ENCODE measurements around the gene TLR8. TPM values are rescaled to one million over a fixed set of nuclear protein-coding genes. Genes with fewer than 3 reads are reported as not detected.
"Not testable (repeated sequence)": the region's sequence is repeated elsewhere in the genome, so short reads cannot be mapped to it uniquely, and the experiment has no call there.

The TLR8 gene
- total RNA-seq, 8 experiments from 2014 or later = 0.04 to 0.56 (median 0.09) TPM; not detected in 3

DNA sequence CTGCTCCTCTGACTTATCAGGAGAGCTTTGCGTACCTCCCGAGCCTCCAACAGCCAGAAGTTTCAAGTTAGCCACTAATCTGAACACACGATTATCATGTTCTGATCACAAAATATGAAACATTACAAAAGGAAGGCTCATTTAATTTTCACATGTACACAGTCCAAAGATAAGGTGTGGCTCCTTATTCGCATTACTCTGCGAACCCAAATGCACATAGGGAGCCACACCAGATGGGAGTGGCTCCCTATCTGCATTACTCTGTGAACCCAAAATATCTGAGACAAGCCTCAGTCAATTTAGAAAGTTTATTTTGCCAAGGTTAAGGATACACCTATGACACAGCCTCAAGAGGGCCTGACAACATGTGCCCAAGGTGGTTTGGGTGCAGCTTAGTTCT, 28.4 kb downstream of the TLR8 start:
- WGBS, 10 experiments = 20 to 91% (median 67%) methylated on average over 3 to 5 of the region's 5 CpGs; no CpG with 5 or more reads in 6 of the 10 experiments
- no peak overlapping the region for H3K27ac ChIP-seq

DNA sequence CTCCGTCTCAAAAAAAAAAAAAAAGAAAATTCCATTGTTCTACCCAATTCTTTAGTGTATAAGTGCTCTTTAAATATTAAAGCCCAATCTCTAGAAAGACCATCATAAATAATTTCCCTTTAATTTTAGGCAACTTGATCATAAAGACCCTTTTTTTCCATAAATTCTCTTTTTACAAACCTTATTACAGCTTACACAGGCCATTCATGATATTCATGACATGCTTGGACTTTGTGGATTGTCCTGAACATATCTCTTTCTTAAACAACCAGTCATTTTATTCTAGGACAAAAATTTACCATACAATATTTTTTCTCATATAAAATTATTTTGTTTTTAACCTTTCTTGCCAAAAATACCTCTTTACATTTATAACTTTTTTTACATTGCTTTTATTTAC, 30.5 kb downstream of the TLR8 start:
- Histone ChIP-seq H3K4me3 (no peak overlapping the region), H3K4me1 (replicated peaks in 1 of 2) (no peaks in the 10 kb centered on the region), H3K27ac (no peak overlapping the region)
- WGBS, 10 experiments = 83 to 86% methylated on average over 1 of the region's 1 CpG; no CpG with 5 or more reads in 8 of the 10 experiments
- no peak for ATAC-seq (replicated peaks in 6 of 8)
- in situ Hi-C loops (cut with MboI; ENCODE audit: low pct_unique_long_range_greater_than_20kb in 2 of 9, low sequenced_read_pairs in 9 of 9, unreplicated experiment in 9 of 9) = no loop called here

More for the DNA sequence above, 28.4 kb downstream of the TLR8 start:
- H3K4me1 ChIP-seq (replicated peaks in 1 of 2) = no peaks in the 10 kb centered on the region
- in situ Hi-C loops (cut with MboI; ENCODE audit: low pct_unique_long_range_greater_than_20kb in 2 of 9, low sequenced_read_pairs in 9 of 9, unreplicated experiment in 9 of 9) = no loop called here
- H3K4me3 ChIP-seq = no peak overlapping the region
- peak in 3 of 8 experiments; percentile 58 to 93 (median 69) for ATAC-seq (replicated peaks in 6 of 8)

DNA sequence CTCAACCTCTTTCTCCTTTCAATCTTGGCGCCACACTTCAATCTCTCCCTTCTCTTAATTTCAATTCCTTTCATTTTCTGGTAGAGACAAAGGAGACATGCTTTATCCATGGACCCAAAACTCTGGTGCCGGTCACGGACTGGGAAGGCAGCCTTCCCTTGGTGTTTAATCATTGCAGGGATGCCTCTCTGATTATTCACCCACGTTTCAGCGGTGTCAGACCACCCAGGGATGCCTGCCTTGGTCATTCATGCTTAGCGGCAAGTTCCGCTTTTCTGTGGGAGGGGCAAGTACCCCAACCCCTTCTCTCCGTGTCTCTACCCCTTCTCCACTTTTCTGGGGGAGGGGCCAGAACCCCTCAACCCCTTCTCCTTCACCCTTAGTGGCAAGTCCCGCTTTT, 34.1 kb downstream of the TLR8 start:
- H3K4me3 ChIP-seq; H3K27ac ChIP-seq; ATAC-seq (replicated peaks in 6 of 8); H3K4me1 ChIP-seq (replicated peaks in 1 of 2); in situ Hi-C loops (cut with MboI; ENCODE audit: low pct_unique_long_range_greater_than_20kb in 2 of 9, low sequenced_read_pairs in 9 of 9, unreplicated experiment in 9 of 9): not testable (repeated sequence)
- 20 to 70% methylated on average over 1 to 2 of the region's 9 CpGs; no CpG with 5 or more reads in 8 of the 10 experiments for WGBS, 10 experiments

DNA sequence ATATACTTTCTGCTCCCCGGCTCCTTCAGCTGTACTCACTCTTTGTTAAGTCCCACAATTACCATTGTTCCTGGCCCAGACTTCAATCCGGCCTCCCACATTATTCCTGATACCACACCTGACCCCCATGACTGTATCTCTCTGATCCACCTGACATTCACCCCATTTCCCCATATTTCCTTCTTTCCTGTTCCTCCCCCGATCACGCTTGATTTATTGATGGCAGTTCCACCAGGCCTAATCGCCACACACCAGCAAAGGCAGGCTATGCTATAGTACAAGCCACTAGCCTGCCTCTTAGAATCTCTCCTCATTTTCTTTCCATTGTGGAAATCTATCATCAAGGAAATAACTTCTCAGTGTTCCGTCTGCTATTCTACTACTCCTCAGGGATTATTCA, 37.2 kb downstream of the TLR8 start:
- H3K27ac ChIP-seq; in situ Hi-C loops (cut with MboI; ENCODE audit: low pct_unique_long_range_greater_than_20kb in 2 of 9, low sequenced_read_pairs in 9 of 9, unreplicated experiment in 9 of 9); H3K4me1 ChIP-seq (replicated peaks in 1 of 2); H3K4me3 ChIP-seq; ATAC-seq (replicated peaks in 6 of 8): not testable (repeated sequence)
- WGBS, 10 experiments = no CpG with 5 or more reads among the region's 6 CpGs

DNA sequence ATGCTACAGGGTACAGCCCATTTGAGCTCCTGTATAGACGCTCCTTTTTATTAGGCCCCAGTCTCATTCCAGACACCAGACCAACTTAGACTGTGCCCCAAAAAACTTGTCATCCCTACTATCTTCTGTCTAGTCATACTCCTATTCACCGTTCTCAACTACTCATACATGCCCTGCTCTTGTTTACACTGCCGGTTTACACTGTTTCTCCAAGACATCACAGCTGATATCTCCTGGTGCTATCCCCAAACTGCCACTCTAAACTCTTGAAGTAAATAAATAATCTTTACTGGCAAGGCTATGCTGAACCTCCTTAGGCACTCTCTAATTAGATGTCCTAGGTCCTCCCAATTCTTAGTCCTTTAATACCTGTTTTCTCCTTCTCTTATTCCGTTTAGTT, 38.0 kb downstream of the TLR8 start:
- H3K27ac ChIP-seq; H3K4me3 ChIP-seq; ATAC-seq (replicated peaks in 6 of 8); H3K4me1 ChIP-seq (replicated peaks in 1 of 2); in situ Hi-C loops (cut with MboI; ENCODE audit: low pct_unique_long_range_greater_than_20kb in 2 of 9, low sequenced_read_pairs in 9 of 9, unreplicated experiment in 9 of 9): not testable (repeated sequence)
- 80 to 83% methylated on average over 1 of the region's 4 CpGs; no CpG with 5 or more reads in 8 of the 10 experiments for WGBS, 10 experiments

DNA sequence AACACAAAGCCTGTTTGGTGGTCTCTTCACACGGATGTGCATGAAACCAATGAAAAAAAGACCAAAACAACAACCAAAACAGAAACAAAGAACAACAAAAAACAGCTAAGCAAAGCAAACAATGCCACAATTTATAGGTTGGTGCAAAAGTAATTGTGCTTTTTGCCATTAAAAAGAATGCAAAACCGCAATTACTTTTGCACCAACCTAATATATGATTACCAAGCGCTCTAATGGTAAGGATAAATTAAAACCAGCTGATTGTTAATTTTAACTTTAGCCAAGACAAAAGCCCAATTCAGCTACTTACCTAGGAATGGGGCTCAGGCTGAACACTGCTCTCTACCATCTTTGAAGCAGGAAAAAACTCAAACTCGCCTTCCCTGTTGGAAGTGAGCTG, 39.1 kb downstream of the TLR8 start:
- H3K27ac ChIP-seq = no peak overlapping the region
- WGBS, 10 experiments = 35 to 100% (median 93%) methylated on average over 1 to 4 of the region's 4 CpGs; no CpG with 5 or more reads in 3 of the 10 experiments

DNA sequence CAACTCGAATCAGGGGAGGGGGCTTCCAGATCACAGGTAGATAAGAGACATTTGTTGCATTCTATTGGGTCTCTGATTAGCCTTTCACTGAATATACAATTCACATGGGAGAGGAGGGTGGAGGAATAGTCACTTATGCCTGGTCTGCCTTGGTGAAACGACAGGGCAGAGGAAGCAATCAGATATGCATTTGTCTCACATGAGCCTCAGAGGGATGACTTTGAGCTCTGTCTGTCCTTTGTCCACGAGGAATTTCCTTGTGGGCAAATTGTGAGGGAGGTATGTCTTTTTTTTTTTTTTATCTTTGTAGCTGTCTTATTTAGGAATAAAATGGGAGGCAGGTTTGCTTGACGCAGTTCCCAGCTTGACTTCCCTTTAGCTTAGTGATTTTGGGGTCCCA, 40.0 kb downstream of the TLR8 start:
- Histone ChIP-seq H3K4me3 (no peak overlapping the region), H3K27ac (no peak overlapping the region), H3K4me1 (replicated peaks in 1 of 2) (peaks cover 17 to 19% of the 10 kb centered on the region in 2 donors)
- in situ Hi-C loops (cut with MboI; ENCODE audit: low pct_unique_long_range_greater_than_20kb in 2 of 9, low sequenced_read_pairs in 9 of 9, unreplicated experiment in 9 of 9) = no loop called here
- 0 to 80% (median 66%) methylated on average over 1 to 3 of the region's 4 CpGs; no CpG with 5 or more reads in 5 of the 10 experiments for WGBS, 10 experiments
- ATAC-seq (replicated peaks in 6 of 8) = peak in 2 of 8 experiments; percentile 8 to 10

More for the DNA sequence above, 39.1 kb downstream of the TLR8 start:
- in situ Hi-C loops (cut with MboI; ENCODE audit: low pct_unique_long_range_greater_than_20kb in 2 of 9, low sequenced_read_pairs in 9 of 9, unreplicated experiment in 9 of 9) = no loop called here
- Histone ChIP-seq H3K4me1 (replicated peaks in 1 of 2) (peaks cover 17 to 19% of the 10 kb centered on the region in 2 donors), H3K4me3 (no peak overlapping the region)
- no peak for ATAC-seq (replicated peaks in 6 of 8)

DNA sequence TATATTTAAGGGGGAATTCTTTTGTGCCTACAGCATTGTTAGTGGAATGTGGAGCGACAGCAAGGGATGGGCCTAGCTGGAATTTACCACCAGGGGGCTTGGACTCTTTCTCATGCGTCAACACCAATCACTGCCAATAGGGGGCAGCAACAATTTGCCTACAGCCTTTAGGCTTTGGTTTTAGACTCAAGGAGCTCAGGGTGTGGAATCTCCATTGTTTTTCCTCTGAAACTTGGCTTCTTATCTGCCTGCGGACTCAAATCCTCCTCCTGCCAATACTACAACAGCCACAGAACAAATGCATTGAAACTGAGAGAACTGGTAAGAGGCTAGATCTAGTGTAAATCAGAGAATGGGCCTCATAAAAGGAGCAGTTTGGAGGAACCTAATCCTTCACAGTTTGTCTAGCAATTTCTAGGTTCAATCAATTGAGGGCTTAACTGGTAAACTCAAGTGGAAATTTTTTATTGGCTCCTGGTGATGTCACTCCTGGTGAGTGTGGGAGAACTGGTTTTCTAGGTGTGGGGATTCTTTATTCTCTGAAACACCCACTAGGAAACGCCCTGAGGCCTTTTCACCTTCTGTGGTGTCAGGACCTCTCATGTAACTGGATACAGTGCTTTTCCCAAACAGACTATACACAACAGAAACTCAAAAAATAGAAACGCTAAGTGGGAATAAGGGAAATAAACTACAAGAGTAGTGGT, 40.6 kb downstream of the TLR8 start:
- H3K4me3 ChIP-seq = no peak overlapping the region
- in situ Hi-C loops (cut with MboI; ENCODE audit: low pct_unique_long_range_greater_than_20kb in 2 of 9, low sequenced_read_pairs in 9 of 9, unreplicated experiment in 9 of 9) = no loop called here
- peaks cover 17 to 19% of the 10 kb centered on the region in 2 donors for H3K4me1 ChIP-seq (replicated peaks in 1 of 2)
- ATAC-seq (replicated peaks in 6 of 8) = peak; percentile 18 to 77 (median 41)
- 51 to 94% methylated on average over 2 to 3 of the region's 5 CpGs; no CpG with 5 or more reads in 8 of the 10 experiments for WGBS, 10 experiments
- no peak overlapping the region for H3K27ac ChIP-seq

DNA sequence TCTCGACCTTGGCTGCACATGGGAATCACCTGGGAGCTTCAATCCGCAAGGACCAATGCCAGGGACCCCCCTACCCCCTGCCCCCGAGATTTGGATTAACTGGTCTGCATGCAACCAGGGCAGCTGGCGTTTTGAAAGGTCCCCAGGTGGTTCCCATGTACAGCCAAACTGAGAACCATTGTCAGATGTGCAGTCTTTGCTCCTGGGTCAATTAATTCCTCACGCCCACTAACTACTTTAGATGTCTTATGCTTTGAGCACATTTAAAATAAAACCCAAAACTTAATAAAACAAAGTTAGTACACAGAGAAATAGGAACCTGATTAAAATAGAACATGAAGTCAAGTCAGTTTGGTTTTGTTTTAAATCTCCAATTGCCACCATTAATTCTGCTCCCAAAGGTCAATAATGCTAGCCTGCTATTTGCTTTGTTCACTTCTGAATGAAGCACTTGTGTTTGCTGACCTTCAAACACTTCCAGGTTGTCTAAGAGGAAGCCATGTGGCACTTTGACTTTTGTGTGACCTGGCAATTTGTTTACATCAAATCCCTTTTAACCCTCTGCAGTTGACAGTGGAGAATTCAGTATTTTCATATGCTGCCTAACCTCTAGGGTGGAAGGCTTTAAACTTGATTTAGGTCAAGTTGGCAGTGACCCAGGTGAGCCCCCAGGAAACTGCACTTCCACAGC, 41.3 kb downstream of the TLR8 start:
- in situ Hi-C loops (cut with MboI; ENCODE audit: low pct_unique_long_range_greater_than_20kb in 2 of 9, low sequenced_read_pairs in 9 of 9, unreplicated experiment in 9 of 9) = no loop called here
- no peak for ATAC-seq (replicated peaks in 6 of 8)
- H3K4me1 ChIP-seq (replicated peaks in 1 of 2) = peaks cover 17 to 19% of the 10 kb centered on the region in 2 donors
- WGBS, 10 experiments = 39 to 100% methylated on average over 3 to 4 of the region's 5 CpGs; no CpG with 5 or more reads in 8 of the 10 experiments
- H3K27ac ChIP-seq = no peak overlapping the region
- H3K4me3 ChIP-seq = no peak overlapping the region

DNA sequence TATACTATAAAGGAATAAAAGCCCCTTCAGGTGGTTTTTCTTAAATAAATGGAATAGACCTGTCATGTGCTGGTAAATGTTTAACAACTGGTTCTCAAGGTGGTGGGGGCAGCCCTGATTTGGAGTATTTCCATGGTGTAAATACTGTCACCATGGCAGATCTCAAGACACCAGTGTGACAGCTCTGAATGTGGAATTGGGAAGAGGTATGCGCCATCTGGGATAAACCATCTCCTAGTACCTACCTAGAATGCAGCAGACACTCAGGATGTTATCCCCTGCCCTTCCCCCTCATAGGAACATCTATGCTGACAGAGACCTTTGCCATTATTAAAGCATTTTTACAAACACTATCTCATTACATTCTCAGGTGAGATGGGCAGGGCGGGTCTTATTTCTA, 42.1 kb downstream of the TLR8 start:
- in situ Hi-C loops (cut with MboI; ENCODE audit: low pct_unique_long_range_greater_than_20kb in 2 of 9, low sequenced_read_pairs in 9 of 9, unreplicated experiment in 9 of 9) = no loop called here

DNA sequence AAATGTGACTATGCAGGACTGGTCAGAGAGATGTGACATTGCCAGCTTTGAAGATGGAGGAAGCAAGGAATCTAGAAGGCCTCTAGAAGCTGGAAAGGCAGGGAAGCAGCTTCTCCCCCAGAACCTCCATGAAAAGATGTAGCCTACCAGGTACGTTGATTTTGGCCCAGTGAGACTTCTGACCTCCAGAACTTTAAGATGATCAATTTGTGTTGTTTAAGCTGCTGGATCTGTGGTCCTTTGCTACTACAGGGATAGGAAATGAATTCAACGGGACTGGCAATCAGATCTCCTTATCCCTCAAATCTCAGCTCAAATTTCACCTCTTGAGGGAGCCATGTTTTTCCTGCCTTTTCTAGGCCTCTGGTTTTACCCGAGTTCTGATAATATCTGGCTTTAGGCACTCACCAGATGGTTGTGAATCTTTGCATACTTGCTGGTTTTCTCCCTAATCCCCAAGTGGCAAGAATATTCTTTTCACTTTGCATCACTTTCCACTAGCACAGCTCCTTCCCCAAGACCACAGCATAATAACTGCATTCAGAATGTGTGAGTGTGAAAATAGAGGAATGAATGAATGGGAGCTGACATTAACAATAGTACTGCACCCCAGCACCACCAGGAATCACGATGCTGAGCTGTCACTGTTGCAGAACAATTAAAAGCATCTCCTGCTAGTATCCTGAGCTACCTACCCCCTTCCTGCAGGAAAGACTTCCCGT, 42.9 kb downstream of the TLR8 start:
- Histone ChIP-seq H3K4me3 (no peak overlapping the region), H3K4me1 (replicated peaks in 1 of 2) (peaks cover 16 to 17% of the 10 kb centered on the region in 2 donors), H3K27ac (peak overlapping the region; percentile 54 to 67)
- 0 to 80% (median 73%) methylated on average over 1 to 3 of the region's 5 CpGs; no CpG with 5 or more reads in 7 of the 10 experiments for WGBS, 10 experiments
- in situ Hi-C loops (cut with MboI; ENCODE audit: low pct_unique_long_range_greater_than_20kb in 2 of 9, low sequenced_read_pairs in 9 of 9, unreplicated experiment in 9 of 9) = no loop called here
- ATAC-seq (replicated peaks in 6 of 8) = peak in 5 of 8 experiments; percentile 7 to 72 (median 39)

More for the DNA sequence above, 42.1 kb downstream of the TLR8 start:
- WGBS, 10 experiments = 50 to 90% methylated on average over 1 to 2 of the region's 2 CpGs; no CpG with 5 or more reads in 8 of the 10 experiments
- no peak overlapping the region for H3K4me3 ChIP-seq
- no peak overlapping the region for H3K27ac ChIP-seq
- no peak for ATAC-seq (replicated peaks in 6 of 8)
- peaks cover 17 to 19% of the 10 kb centered on the region in 2 donors for H3K4me1 ChIP-seq (replicated peaks in 1 of 2)

DNA sequence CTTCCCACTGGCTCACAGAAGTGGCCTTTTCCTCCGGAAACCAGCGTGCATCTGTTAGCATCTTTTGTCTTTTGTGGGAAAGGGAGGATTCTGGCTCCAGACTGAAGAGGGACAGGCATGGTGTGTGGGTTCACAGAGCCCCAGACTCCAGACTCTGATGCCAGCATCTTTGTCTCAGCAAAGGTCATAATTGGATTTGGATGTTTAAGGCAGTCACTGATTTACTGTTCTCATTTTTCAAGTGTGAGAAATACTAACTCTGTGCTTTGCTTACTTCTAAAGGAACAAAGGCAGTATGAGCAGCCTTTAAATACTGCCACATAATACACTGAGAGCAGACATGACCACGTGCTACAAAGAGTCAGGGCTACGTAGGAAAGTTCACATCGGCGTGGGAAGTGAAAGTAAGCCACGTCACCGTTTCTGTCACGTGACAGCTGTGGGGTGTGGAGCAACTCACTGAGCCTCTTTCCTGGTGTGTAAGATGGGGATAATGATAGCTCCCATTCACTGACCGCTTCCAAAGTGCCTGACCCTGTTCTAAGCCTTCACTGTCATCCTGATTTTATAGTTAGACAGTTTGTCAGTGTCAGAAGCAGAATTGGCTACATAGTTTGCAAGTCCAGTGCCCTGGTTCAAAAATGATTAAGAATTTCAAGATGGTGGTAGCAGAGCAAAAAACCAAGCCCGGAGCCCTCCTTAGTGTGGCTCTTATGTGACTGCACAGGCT, 43.7 kb downstream of the TLR8 start:
- peak; percentile 58 to 91 (median 89) for ATAC-seq (replicated peaks in 6 of 8)
- Histone ChIP-seq H3K27ac (peak overlapping the region; percentile 54 to 67), H3K4me1 (replicated peaks in 1 of 2) (peaks cover 16 to 17% of the 10 kb centered on the region in 2 donors), H3K4me3 (no peak overlapping the region)
- in situ Hi-C loops (cut with MboI; ENCODE audit: low pct_unique_long_range_greater_than_20kb in 2 of 9, low sequenced_read_pairs in 9 of 9, unreplicated experiment in 9 of 9) = loop anchor here in 5 of 9 experiments (25.0 kb wide), 1 partner anchor 537 kb away; no protein-coding TSS in a partner anchor
- WGBS, 10 experiments = 60 to 92% (median 78%) methylated on average over 2 to 7 of the region's 11 CpGs; no CpG with 5 or more reads in 6 of the 10 experiments
